ENCODE measurements around the gene PRC1.

GRCh38 chr15:90959894-90960293 lies 34.4 kb downstream of the PRC1 start:
- no peak for TF ChIP-seq CTCF (IDR thresholded peaks at IDR 0.05; ENCODE audit: low read depth, low read length)
- no peak for TF ChIP-seq EZH2phosphoT487 (IDR thresholded peaks at IDR 0.05; ENCODE audit: low read depth)
